ENCODE data around the gene SLFN12L.

Gene SLFN12L

GRCh38 chr17:35433075-35433894 is 104.2 kb downstream of the SLFN12L start:
- Histone ChIP-seq H3K36me3 (ENCODE audit: control insufficient read depth, insufficient read depth, low read length) (no peaks in the 10 kb centered on the region; the same call in 1 of the 2 replicates), H3K4me3 (ENCODE audit: low read length) (peak overlapping the region; percentile 46; the same call in 1 of the 2 replicates), H3K27ac (ENCODE audit: low read length) (no peak overlapping the region), H3K27me3 (ENCODE audit: control insufficient read depth, insufficient read depth, low read length) (peaks cover 6% of the 10 kb centered on the region; the same call in 1 of the 2 replicates), H3K9me3 (ENCODE audit: control insufficient read depth, insufficient read depth, low read length) (no peaks in the 10 kb centered on the region), H3K4me1 (ENCODE audit: control insufficient read depth, insufficient read depth, low read length) (peaks cover 1% of the 10 kb centered on the region; the same call in 1 of the 2 replicates)
- no CpG with 5 or more reads among the region's 19 CpGs for WGBS (ENCODE audit: insufficient coverage, insufficient read length)
- DNase-seq (ENCODE audit: low read depth, low spot score) = peak; percentile 98

- DNase-seq (ENCODE audit: low read depth, low spot score) = peak; percentile 68
These were observed 105.1 kb downstream of the SLFN12L start, which contains the start of gene SLFN12 for GRCh38 chr17:35432176-35433074. SLFN12 (minus strand) TSS chr17:35432500; CDS start chr17:35423028, 9,472 bp downstream.

GRCh38 chr17:35429702-35430101 is 107.8 kb downstream of the SLFN12L start:
- no peak overlapping the region for H3K27ac ChIP-seq (ENCODE audit: low read length)
- no peaks in the 10 kb centered on the region; the same call in 1 of the 2 replicates for H3K36me3 ChIP-seq (ENCODE audit: control insufficient read depth, insufficient read depth, low read length)
- H3K9me3 ChIP-seq (ENCODE audit: control insufficient read depth, insufficient read depth, low read length) = no peaks in the 10 kb centered on the region
- no peak overlapping the region for H3K4me3 ChIP-seq (ENCODE audit: low read length)
- no peak for DNase-seq (ENCODE audit: low read depth, low spot score)
- no CpG with 5 or more reads among the region's 2 CpGs for WGBS (ENCODE audit: insufficient coverage, insufficient read length)
- H3K27me3 ChIP-seq (ENCODE audit: control insufficient read depth, insufficient read depth, low read length) = peaks cover 3% of the 10 kb centered on the region; the same call in 1 of the 2 replicates
- H3K4me1 ChIP-seq (ENCODE audit: control insufficient read depth, insufficient read depth, low read length) = peaks cover 1% of the 10 kb centered on the region; the same call in 1 of the 2 replicates

More at GRCh38 chr17:35432176-35433074, 105.1 kb downstream of the SLFN12L start, which contains the start of gene SLFN12:
- Histone ChIP-seq H3K9me3 (ENCODE audit: control insufficient read depth, insufficient read depth, low read length) (no peaks in the 10 kb centered on the region), H3K4me3 (ENCODE audit: low read length) (peak within 1 kb of the TSS; percentile 46; the same call in 1 of the 2 replicates), H3K27me3 (ENCODE audit: control insufficient read depth, insufficient read depth, low read length) (peaks cover 6% of the 10 kb centered on the region; the same call in 1 of the 2 replicates), H3K4me1 (ENCODE audit: control insufficient read depth, insufficient read depth, low read length) (peaks cover 1% of the 10 kb centered on the region; the same call in 1 of the 2 replicates), H3K27ac (ENCODE audit: low read length) (no peak within 1 kb of the TSS), H3K36me3 (ENCODE audit: control insufficient read depth, insufficient read depth, low read length) (no peaks in the 10 kb centered on the region; the same call in 1 of the 2 replicates)
- no CpG with 5 or more reads among the region's 22 CpGs for WGBS (ENCODE audit: insufficient coverage, insufficient read length)

GRCh38 chr17:35428229-35428628 is 109.2 kb downstream of the SLFN12L start:
- H3K27ac ChIP-seq (ENCODE audit: low read length) = no peak overlapping the region
- H3K36me3 ChIP-seq (ENCODE audit: control insufficient read depth, insufficient read depth, low read length) = no peaks in the 10 kb centered on the region; the same call in 1 of the 2 replicates
- H3K4me1 ChIP-seq (ENCODE audit: control insufficient read depth, insufficient read depth, low read length) = peaks cover 1% of the 10 kb centered on the region; the same call in 1 of the 2 replicates
- no CpG with 5 or more reads among the region's 2 CpGs for WGBS (ENCODE audit: insufficient coverage, insufficient read length)
- DNase-seq (ENCODE audit: low read depth, low spot score) = no peak
- H3K27me3 ChIP-seq (ENCODE audit: control insufficient read depth, insufficient read depth, low read length) = no peaks in the 10 kb centered on the region
- H3K9me3 ChIP-seq (ENCODE audit: control insufficient read depth, insufficient read depth, low read length) = no peaks in the 10 kb centered on the region
- H3K4me3 ChIP-seq (ENCODE audit: low read length) = no peak overlapping the region

GRCh38 chr17:35423761-35424160 is 113.7 kb downstream of the SLFN12L start:
- H3K27ac ChIP-seq (ENCODE audit: low read length) = no peak overlapping the region
- H3K9me3 ChIP-seq (ENCODE audit: control insufficient read depth, insufficient read depth, low read length) = no peaks in the 10 kb centered on the region
- DNase-seq (ENCODE audit: low read depth, low spot score) = no peak
- peaks cover 2% of the 10 kb centered on the region; the same call in 1 of the 2 replicates for H3K36me3 ChIP-seq (ENCODE audit: control insufficient read depth, insufficient read depth, low read length)
- H3K27me3 ChIP-seq (ENCODE audit: control insufficient read depth, insufficient read depth, low read length) = no peaks in the 10 kb centered on the region
- WGBS (ENCODE audit: insufficient coverage, insufficient read length) = no CpG with 5 or more reads among the region's 4 CpGs
- no peak overlapping the region for H3K4me3 ChIP-seq (ENCODE audit: low read length)
- H3K4me1 ChIP-seq (ENCODE audit: control insufficient read depth, insufficient read depth, low read length) = no peaks in the 10 kb centered on the region

Data from iPS DF 6.9 (cell line).